ENCODE measurements around the gene PYGM.

PYGM gene

DNA sequence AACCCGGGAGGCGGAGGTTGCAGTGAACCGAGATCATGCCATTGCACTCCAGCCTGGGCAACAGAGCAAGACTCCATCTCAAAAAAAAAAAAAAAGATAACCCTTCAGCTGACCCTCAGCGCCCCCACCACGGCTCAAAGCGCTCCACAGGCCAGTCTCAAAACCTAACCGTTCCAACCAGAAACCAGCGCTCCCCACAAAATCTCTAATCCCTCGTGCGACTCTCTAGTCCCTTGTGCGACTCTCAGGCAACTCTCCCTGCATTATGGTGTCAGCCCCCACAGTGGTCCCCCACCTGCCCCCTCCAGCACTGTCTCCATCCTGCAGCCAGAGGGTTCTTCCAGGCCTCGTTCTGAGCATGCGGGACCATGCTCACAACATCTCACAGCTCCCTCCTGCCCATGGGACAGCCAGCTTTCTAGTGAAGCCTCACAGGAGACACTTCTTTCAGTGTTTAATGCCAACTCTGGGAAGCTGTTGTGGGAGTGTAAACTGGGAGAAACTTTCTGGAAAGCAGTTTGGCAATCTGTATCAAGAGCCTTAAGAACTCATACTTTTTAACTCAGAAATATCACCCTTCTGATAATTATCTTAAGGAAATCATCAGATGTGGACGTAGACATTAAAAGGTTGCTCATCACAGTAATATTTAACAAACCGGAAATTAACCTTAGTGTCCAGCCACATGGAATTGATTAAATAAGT, 11.7 kb downstream of the PYGM start:
- no peak for TF ChIP-seq ZFX (IDR thresholded peaks at IDR 0.05; ENCODE audit: borderline replicate concordance)
- TF ChIP-seq, protein P1, sequence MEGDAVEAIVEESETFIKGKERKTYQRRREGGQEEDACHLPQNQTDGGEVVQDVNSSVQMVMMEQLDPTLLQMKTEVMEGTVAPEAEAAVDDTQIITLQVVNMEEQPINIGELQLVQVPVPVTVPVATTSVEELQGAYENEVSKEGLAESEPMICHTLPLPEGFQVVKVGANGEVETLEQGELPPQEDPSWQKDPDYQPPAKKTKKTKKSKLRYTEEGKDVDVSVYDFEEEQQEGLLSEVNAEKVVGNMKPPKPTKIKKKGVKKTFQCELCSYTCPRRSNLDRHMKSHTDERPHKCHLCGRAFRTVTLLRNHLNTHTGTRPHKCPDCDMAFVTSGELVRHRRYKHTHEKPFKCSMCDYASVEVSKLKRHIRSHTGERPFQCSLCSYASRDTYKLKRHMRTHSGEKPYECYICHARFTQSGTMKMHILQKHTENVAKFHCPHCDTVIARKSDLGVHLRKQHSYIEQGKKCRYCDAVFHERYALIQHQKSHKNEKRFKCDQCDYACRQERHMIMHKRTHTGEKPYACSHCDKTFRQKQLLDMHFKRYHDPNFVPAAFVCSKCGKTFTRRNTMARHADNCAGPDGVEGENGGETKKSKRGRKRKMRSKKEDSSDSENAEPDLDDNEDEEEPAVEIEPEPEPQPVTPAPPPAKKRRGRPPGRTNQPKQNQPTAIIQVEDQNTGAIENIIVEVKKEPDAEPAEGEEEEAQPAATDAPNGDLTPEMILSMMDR (IDR thresholded peaks at IDR 0.05): no peak
- no peak overlapping the region for H3K27ac ChIP-seq

DNA sequence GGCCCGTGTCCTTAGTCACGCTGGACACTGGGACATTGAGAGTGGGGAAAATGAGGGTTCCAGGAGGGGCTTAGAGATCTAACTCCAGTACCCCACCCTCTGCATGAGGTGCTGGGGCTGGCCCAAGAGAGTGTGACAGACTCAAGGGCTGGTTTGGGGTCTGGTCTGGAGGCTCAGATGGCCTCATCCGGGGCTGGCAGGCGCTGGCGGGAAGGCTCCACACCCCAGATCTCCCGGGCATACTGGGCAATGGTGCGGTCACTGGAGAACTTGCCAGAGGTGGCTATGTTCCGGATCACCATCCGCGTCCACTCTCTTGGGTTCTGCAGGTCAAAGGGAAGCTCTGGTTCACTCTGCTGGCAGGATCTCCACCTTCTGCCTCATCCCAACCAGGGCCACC, 13.3 kb downstream of the PYGM start:
- TF ChIP-seq, protein P1 (IDR thresholded peaks at IDR 0.05): no peak
- TF ChIP-seq ZFX (IDR thresholded peaks at IDR 0.05; ENCODE audit: borderline replicate concordance): no peak
- H3K27ac ChIP-seq: no peak overlapping the region

DNA sequence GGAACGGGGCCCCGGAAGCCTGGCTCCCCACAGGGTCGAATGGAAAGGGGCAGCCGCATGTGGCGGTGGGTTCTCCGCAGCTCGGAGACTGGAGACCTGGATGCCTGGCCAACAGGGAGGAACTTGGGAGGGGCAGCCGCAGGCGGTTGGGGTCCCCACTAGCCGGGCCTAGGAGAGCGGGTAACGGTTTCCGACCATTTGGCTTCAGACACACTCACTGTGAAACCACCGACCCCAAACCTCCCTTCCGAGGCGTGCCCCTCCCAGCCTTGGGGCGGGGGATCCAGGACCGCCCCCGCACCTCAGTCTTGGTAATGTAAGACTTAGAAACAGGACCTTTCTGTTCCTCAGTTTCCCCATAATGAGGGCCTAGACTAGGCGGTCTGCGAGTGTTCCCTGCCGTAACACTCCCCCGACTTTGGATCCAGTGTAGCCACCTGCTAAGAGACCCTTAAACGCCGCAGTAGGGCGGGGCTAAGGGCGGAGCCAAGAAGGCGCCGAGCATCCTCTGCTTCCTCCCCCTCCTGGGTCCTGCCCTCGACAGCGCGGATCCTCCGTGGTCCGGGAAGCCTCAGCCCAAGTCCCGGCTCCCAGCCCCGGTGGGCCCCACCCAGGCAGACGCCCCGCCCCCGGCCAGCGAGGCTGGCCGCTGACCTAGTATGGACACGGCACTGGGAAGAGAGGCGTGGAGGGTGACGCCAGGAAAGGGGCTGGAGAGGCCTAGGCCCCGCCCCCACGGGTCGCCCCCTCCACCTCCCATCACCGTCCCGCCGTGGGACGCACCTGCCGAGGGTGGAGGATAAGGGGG, 14.0 kb downstream of the PYGM start:
- no peak overlapping the region for H3K27ac ChIP-seq

DNA sequence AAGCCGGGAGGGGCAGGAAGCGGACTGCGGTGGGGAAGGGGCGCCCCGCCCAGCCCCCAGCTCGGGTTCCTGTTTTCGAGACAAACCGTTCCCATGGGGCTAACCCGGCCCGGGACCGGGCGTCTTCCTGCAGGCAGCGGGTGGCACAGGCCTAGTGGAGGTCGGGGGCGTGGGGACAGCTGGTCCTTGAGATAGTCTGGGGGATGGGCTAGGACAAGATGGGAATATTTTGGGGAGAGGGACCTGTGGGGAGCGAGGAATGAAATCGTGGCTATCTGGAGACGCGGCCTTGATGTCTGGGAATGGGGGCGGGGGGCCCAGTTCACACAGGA, 14.6 kb downstream of the PYGM start:
- TF ChIP-seq ZFX (IDR thresholded peaks at IDR 0.05; ENCODE audit: borderline replicate concordance): no peak
- H3K27ac ChIP-seq: no peak overlapping the region

More for the DNA sequence above, 14.0 kb downstream of the PYGM start:
- TF ChIP-seq ZFX (IDR thresholded peaks at IDR 0.05; ENCODE audit: borderline replicate concordance): no peak
- TF ChIP-seq, protein P1 (IDR thresholded peaks at IDR 0.05): no peak

DNA sequence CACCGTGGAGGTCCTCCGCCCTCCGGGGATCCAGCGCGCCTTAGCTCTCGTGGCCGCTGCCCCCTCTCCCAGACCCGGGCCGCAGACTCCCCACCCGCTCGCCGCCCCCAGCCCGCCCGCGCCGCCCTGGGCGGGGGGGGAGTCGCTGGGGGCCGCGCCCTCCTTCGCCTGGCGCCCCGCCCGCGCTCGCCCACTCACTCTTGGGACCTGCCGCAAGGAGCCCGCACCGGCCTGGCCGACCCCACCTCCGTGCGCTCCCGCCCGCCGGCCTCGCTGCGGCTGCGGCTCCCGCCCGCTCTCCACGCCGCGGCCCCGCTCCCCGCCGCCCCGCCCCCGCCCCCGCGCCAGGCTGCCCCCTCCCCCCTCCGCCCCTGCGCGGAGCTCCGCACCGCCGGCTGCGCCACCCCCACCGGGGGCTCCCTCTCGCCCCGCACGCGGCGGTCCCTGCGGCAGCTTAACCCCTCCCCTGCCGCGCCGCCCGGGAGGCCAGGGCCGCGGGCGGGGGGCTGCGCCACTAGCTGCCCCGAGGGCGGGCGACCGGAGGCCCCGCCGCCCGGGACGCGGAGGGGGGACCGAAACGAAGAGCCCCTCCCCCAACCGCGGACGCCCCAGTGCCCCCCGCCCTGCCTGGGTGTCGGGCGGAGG, 15.1 kb downstream of the PYGM start:
- TF ChIP-seq, protein P1 (IDR thresholded peaks at IDR 0.05): no peak
- TF ChIP-seq ZFX (IDR thresholded peaks at IDR 0.05; ENCODE audit: borderline replicate concordance): no peak
- no peak overlapping the region for H3K27ac ChIP-seq

DNA sequence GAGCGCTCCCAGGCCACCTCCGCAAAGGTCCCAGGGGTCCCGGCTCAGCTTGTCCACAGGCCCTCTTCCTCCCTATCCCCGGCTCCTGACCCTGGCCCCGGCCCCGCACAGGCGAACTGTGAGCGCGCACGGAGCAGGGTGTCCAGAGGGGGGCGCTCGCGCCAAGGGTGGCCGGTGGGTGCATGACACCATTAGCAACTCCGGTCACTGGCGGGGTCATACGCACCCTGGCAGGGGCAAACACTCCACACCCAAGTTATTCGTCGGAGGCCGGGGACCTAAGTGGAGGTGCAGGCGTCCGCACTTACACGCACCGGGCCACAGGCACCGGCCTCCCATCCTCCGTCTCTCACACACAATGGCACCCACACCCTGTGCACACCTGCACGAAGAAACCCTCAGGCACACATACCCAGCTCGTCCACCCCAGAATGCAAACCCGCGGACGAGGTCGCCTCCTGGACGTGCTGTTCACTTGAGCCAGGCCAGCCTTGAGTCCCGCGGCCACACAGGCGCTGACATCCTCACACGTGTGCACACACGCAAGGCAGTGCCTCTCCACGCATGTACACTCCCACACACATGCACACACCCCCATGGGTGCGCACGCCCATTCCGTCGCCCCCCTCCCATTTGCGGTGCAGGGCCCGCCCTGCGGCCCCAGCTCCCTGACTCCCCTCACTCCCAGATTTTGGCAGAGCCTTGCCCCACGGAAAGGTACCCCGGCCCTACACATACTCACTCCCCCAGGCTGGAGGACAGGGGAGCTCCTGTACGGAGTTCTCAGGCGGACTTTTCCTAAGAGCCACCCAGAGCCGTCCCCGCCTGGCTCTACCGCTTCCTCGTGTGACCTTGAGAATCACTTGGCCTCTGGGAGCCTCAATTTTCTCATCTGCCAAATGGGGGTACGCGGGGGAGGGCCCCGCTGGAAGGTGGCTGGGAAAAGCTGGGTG, 15.9 kb downstream of the PYGM start, which contains the start of gene RASGRP2:
TSS of gene RASGRP2 (minus strand) at position 552 of the 953 bp plus-strand sequence. CDS start 1,276 bp downstream, outside the sequence.
- no peak within 1 kb of the TSS for H3K27ac ChIP-seq
- no peak for TF ChIP-seq ZFX (IDR thresholded peaks at IDR 0.05; ENCODE audit: borderline replicate concordance)
- TF ChIP-seq, protein P1 (IDR thresholded peaks at IDR 0.05): peak; percentile 80
